HG03571 (cell line): ENCODE measurements around the gene TBKBP1.

Experiments
- ATAC-seq: cut with Tn5 transposase; IDR thresholded peaks from one replicate; pipeline ENCODE4 v1.9.1; 2021; ENCODE audit not compliant: unreplicated experiment

The TBKBP1 gene

DNA sequence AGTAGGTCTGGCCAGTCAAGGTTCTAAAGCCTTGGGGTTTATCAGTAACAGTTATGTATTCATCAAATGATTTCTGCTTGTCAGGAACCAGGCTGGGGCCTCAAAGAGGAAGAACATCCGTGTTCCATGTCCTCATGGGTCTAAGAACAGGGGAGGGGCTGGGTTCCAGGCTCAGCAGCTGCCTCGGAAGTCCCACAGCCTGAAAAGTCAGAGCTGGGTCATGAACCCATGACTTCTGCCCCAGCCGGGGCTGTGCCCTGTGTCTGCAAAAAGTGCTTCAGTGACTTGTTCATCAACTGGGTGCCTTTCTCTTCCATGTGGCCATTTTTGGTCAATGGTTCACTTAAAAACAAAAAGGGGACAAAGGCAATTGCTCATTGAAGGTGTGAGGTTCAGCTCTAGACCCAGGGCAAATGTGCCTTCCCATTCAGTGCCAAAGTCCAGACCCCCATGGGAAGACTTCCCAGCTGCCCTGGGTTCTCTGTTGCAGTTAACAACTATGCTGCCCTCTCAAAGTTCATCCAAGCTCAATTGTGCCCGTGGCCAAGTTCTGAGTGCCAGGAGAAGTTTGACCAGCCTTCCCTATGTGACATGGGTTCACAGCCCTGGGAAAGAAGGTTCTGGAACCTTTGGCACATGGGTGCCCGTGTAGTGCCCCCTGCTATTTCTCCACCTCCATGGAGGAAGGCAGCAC, 18.5 kb downstream of the TBKBP1 start:
- no peak for ATAC-seq

GRCh38 chr17:47713980-47714700, 20.2 kb downstream of the TBKBP1 start:
- no peak for ATAC-seq

DNA sequence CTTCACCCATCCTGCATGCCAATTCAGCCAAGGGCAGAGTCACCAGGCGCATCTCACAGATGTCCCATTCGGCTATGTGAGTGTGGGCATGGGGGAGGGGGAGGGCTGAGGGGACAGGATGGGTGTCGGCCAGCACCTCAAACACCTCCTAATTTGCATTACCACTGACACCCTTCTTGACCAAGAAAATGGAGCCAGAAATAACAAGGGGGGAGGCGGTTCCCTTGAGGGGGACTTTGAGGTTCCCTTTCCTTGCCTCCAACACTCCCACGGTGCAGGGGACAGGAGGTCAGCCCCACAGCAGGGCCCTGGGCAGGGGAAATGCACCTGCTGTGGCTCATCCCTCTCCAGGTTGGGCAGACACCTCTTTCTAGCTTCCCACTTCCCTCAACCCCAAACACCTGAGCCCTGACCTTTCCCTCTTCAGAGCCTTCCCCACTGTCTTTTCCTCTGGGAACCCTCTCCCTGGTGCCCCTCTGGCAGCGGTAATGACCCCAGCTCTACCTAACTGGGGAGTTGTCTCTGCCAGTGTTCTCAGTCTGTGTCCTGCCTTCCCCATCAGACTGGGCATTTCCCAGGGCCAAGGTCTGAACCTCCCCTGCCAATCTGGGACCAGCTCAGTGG, 20.9 kb downstream of the TBKBP1 start:
- ATAC-seq: no peak

DNA sequence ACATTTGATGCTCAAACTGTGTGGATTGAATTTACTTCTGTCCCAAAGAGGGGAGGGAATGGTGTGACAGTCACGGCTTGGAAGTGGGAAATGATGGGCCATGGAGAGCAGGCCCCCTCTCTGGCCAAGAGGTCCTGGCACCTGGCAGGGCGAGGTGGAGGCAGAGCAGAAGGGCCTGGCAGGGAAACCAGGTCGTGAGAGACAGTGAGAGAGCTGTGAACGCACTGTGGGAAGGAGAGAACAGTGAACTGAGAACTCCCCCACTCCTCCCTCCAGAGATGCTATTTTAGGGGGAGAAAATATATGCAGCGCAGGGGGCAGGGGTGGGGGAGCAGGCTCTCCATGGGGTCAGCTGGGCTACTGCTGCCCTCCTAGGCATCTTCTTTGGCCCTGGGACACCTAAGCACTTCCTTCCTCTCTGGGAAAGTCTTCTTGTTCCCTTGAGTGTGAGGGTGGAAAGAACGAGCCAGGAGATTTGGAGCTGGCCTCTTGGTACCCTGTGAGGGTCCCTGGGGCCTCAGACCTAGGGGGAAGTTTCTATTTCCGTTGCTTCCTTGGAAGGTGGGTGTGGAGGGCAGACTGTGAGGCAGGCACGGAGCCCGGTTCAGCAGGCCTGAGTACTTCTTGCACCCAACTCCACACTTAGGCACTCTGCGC, 21.8 kb downstream of the TBKBP1 start:
- no peak for ATAC-seq

DNA sequence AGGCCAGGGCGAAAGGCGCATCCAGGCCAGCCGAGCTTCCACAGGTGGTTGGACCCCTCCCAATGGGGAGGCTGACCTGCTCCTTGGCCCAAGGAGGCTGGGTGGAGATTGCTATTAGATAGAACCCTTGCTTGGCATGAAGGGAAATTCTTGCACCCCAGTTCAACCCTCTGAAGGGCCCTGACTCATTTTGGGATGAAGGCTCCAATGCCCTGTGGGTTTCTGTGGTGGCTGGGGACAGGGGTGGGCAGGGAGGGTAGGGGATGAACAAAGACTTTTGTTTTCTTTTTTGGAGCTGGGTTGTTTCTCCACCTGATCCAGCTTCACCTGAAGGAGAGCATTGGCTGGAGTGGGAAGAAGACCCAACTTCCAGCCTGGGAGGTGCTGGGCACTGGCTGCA, 22.4 kb downstream of the TBKBP1 start:
- no peak for ATAC-seq

- no peak for ATAC-seq
Observed at GRCh38 chr17:47717261-47717697, 23.3 kb downstream of the TBKBP1 start.

- no peak for ATAC-seq
Observed at GRCh38 chr17:47717979-47718621, 24.1 kb downstream of the TBKBP1 start.

DNA sequence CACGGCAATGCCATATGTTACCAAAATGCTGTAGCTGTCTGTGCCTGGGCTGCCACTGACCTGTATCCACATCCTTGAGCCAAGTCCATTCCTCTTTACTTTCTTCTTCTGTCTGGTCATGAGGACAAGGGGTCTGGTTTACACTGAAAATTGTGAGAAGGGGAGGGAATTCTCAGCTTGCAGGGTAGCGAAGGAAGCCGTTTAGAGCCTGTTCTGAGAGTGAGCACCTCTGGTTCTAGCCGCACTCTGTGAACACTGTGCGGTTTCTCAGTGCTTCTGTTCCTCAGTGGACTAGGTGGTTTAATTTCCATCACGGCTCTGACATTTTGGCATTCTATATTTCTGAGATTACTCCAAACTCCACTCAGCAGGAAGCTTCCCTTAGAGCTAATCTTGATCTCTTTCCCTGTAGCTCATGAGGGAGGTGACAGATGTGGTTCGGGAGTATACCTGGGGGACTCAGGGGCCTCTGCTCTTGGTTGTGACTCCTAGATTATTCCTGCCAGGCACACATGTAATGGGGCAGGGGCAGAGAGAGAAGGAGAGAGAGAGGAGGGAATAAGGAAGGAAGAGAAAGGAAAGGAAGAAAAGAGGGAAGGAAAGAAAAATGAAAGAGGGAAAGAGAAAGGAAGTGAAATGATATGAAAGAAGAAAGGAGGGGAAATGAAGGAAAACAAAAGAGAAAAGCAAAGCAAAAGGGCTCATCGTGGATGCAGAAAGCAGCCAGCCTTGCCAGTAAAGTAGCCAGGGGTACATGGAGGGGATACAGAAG, 24.9 kb downstream of the TBKBP1 start:
- no peak for ATAC-seq

- no peak for ATAC-seq
Observed at GRCh38 chr17:47719411-47720152, 25.6 kb downstream of the TBKBP1 start.

DNA sequence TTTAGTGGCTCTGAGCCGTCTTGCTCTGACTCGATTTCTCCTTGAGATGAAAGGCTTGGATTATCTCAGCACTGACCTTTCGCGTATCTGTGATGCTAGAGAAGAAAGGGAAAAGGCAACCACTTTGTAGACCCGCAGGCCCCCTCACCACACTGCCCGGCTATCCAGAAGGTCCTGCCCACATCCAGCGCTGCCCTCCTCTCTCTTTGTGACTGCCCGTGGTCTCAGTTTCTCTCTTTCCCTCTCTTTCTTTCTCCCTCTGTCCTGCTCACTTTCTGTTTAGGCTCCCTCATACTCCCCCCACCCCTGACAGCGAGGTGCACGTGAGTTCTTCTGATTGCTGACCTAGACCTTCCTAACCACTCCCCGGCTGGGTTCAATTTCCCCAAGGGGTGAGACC, 26.2 kb downstream of the TBKBP1 start:
- ATAC-seq: no peak

DNA sequence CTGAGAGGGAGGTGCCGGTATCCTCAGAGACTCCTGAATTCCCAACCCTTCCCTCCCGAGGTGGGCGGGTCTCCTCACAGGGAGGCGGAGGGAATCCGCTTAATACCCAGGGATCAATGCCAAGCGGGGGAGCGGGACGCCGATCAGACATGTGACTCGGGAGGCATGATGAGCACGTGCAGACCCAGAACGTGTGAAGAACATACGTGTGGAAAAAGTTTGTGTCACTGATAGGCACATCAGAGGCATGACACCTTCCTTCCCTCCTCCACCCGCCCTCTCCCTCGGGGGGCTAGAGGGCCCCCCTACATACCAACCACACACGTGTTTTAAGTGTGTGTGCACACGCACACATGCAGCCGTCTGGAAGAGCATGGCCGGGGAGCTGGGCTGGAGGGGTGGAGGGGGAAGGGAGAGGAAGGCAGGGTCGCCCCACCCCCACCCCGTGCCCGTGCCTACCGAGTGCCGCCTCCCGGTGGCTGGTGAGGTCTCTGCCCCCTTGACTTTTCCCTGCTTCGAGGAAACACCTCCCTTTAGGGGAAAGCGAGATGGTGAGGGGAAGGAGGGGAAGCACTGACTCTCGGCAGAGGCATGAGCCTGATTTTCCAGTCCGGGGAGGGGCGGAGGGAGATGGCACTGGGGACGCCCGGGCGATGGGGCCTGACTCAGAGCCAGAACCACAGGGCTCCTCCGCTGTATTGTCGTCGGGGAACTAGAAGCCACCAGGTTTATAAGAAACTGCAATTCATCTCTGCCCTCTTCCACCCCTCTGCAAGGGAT, 27.0 kb downstream of the TBKBP1 start:
- no peak for ATAC-seq

DNA sequence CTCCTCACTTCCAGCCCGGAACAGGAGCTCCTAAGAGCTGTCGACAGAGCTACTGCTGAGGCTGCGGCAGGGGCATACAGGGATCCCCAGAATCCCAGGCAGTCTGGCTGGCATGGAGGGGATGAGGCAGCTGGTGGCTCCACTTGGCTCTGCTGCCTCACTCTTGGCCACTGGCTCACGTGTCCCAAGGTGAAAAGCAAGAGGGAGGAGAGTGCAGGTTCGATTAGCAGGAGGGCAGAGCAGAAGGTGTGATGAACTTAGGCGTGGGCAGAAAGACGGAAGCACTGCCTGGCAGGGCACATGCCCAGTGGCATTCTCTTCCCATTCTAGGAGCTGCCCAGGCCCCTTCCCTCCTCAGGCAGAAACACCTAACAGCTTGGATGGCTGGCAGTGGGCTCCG, 27.8 kb downstream of the TBKBP1 start:
- ATAC-seq: no peak

GRCh38 chr17:47724705-47725104, 30.7 kb downstream of the TBKBP1 start:
- no peak for ATAC-seq

GRCh38 chr17:47725446-47726111, 31.6 kb downstream of the TBKBP1 start:
- no peak for ATAC-seq

GRCh38 chr17:47726796-47727703, 33.1 kb downstream of the TBKBP1 start:
- ATAC-seq: no peak

GRCh38 chr17:47727704-47728036, 33.7 kb downstream of the TBKBP1 start:
- no peak for ATAC-seq

DNA sequence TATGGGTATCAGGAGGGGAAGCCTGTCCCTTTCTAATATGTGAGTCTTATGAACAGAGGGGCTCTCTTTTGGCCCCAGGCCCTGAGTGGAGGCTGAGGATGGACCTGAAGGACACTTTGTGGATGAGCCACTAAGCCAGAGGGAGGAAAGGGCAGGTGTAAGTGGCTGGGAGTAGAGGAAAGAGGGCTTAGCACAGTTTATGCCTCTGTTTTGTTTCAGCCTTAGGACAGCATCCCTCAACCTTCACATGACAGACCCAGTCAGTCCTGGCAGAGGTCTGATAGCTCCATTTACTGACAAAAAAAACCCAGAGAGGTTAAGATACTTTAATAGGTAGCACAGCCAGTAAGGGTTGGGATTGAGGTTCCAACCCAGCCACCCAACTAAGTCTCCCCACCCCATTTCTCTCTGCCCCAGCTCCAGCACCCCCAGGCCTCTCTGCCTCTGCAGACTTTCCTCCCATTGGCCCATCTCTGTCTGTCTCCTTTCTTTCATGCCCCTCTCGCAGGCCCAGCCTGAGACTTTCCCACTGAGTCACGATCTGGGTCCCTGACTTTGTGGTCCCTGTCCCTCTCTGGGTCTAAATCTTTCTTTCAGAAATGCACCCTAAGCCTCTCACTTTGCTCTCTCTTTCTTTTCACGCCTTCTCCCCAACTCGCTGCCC, 34.4 kb downstream of the TBKBP1 start:
- no peak for ATAC-seq
